Endothelial cell of umbilical vein (primary cell): ENCODE results near the gene RMP24.

Experiments used
- BruUV-seq: library from RNA; stranded (reverse); fragments of 400-500 nt; replicated peaks from 2 replicates; lab custom pipeline; 2021; lab: Mats Ljungman, UMichigan
- CTCF ChIA-PET: fragments of 300-600, 350-600 bp; sonication (Branson Sonifier 250); formaldehyde crosslinking; loops from one replicate; lab custom pipeline; 2021; ENCODE audit warnings: antibody characterized with exemption, inconsistent platforms; lab: Charles Lee
- POLR2A ChIA-PET: fragments of 300-600, 350-600 bp; sonication (Branson Sonifier 250); formaldehyde crosslinking; loops from one replicate; lab custom pipeline; 2021; ENCODE audit warnings: antibody characterized with exemption, inconsistent platforms; lab: Charles Lee
- DNase-seq: peaks from one replicate; pipeline ENCODE4 v3.0.0-alpha.2; 2011; ENCODE audit warnings: low read depth, low spot score
- FAIRE-seq: peaks from 2 replicates; lab custom pipeline; 2011; peaks lifted over from hg19 to GRCh38; lab: Jason Lieb, UNC
- H2AFZ ChIP-seq: 2 replicates; pipeline ENCODE4 v1.6.0; 2012; ENCODE audit warnings: low read depth, low read length, control low read depth, inconsistent platforms
- H3K27ac ChIP-seq: 2 replicates; pipeline ENCODE4 v1.5.1; 2011; ENCODE audit warnings: low read depth, mild to moderate bottlenecking, control low read depth, low read length, moderate library complexity; ENCODE audit not compliant: insufficient read depth
- H3K27me3 ChIP-seq, 2 experiments: 2 replicates each; pipeline versions ENCODE4 v1.6.0 to v1.6.1; 2011; ENCODE audit warnings: low read length in 2 of 2, mixed read lengths in 1 of 2; ENCODE audit not compliant: control insufficient read depth in 2 of 2, insufficient read depth in 2 of 2
- H3K36me3 ChIP-seq, 2 experiments: 2 replicates in 1 of 2; 3 replicates in 1 of 2; pipeline ENCODE4 v1.5.1; 2011; ENCODE audit warnings: low read length in 2 of 2, mild to moderate bottlenecking in 1 of 2, moderate library complexity in 1 of 2; ENCODE audit not compliant: control insufficient read depth in 2 of 2, insufficient read depth in 2 of 2; ENCODE audit errors: extremely low read depth in 1 of 2
- H3K4me1 ChIP-seq: 3 replicates; pipeline ENCODE4 v1.5.1; 2011; ENCODE audit warnings: mild to moderate bottlenecking, low read length; ENCODE audit not compliant: control insufficient read depth, insufficient read depth; ENCODE audit errors: extremely low read depth
- H3K4me2 ChIP-seq: 2 replicates; pipeline ENCODE4 v1.6.1; 2011; ENCODE audit warnings: low read length, control low read depth, mixed read lengths; ENCODE audit not compliant: insufficient read depth
- H3K4me3 ChIP-seq, 3 experiments: fragments of 200-600 bp in 1 of 3; sonication (generic), shearing (Covaris generic) in 1 of 3; replicated peaks in 1 of 3; 2 replicates each; pipeline ENCODE4 v1.5.1; 2011 to 2016; ENCODE audit warnings: control low read depth in 3 of 3, low read length in 3 of 3, mild to moderate bottlenecking in 2 of 3, inconsistent platforms in 1 of 3, low read depth in 1 of 3, moderate library complexity in 1 of 3; ENCODE audit not compliant: insufficient read depth in 1 of 3
- H3K79me2 ChIP-seq: 2 replicates; pipeline ENCODE4 v1.6.0; 2012; ENCODE audit warnings: low read length, inconsistent platforms; ENCODE audit not compliant: control insufficient read depth, insufficient read depth
- H3K9ac ChIP-seq: replicated peaks from 2 replicates; pipeline ENCODE3; 2011; ENCODE audit warnings: low read length, control low read depth; ENCODE audit not compliant: insufficient read depth; ENCODE audit errors: extremely low read depth
- H3K9me1 ChIP-seq: replicated peaks from 3 replicates; pipeline ENCODE4 v1.6.0; 2011; ENCODE audit warnings: mild to moderate bottlenecking, low read length; ENCODE audit not compliant: control insufficient read depth, insufficient read depth; ENCODE audit errors: extremely low read depth
- H3K9me3 ChIP-seq: replicated peaks from 2 replicates; pipeline ENCODE4 v1.5.1; 2012; ENCODE audit warnings: low read length, inconsistent platforms; ENCODE audit not compliant: control insufficient read depth, insufficient read depth
- H4K20me1 ChIP-seq: replicated peaks from 2 replicates; pipeline ENCODE3; 2011; ENCODE audit warnings: mild to moderate bottlenecking, low read length; ENCODE audit not compliant: control insufficient read depth, insufficient read depth; ENCODE audit errors: extremely low read depth
- CTCF ChIP-seq, 2 donors: IDR thresholded peaks; 1 replicate in 1 of 2; 2 replicates in 1 of 2; pipeline ENCODE4 v1.5.1; 2011; ENCODE audit warnings: low read length in 2 of 2, mild to moderate bottlenecking in 2 of 2, moderate library complexity in 2 of 2, control low read depth in 1 of 2, inconsistent platforms in 1 of 2, low read depth in 1 of 2; ENCODE audit not compliant: insufficient read depth in 1 of 2; ENCODE audit errors: extremely low read depth in 1 of 2
- EZH2 ChIP-seq: IDR thresholded peaks from 2 replicates; pipeline ENCODE4 v1.6.1; 2012; ENCODE audit warnings: borderline replicate concordance, low read depth, mild to moderate bottlenecking, moderate library complexity, low read length, inconsistent platforms; ENCODE audit not compliant: severe bottlenecking
- FOS ChIP-seq: IDR thresholded peaks from 2 replicates; pipeline ENCODE4 v1.6.1; 2011; ENCODE audit warnings: mild to moderate bottlenecking, low read length, moderate library complexity, borderline replicate concordance; ENCODE audit not compliant: insufficient read depth
- GATA2 ChIP-seq: IDR thresholded peaks from 2 replicates; pipeline ENCODE4 v1.7.0; 2011; ENCODE audit warnings: low read depth, mild to moderate bottlenecking, moderate library complexity, mixed read lengths, low read length; ENCODE audit not compliant: insufficient read length, insufficient read depth
- JUN ChIP-seq: IDR thresholded peaks from 2 replicates; pipeline ENCODE4 v1.6.1; 2011; ENCODE audit warnings: borderline replicate concordance, low read depth; ENCODE audit not compliant: insufficient read length, insufficient read depth
- MAX ChIP-seq: IDR thresholded peaks from 2 replicates; pipeline ENCODE4 v1.6.1; 2011; ENCODE audit not compliant: insufficient read depth, insufficient read length
- MYC ChIP-seq: IDR thresholded peaks from one replicate; pipeline ENCODE4 v1.6.1; 2011; ENCODE audit warnings: mild to moderate bottlenecking, low read depth, low read length
- POLR2A ChIP-seq: IDR thresholded peaks from 2 replicates; pipeline ENCODE4 v1.6.1; 2012; ENCODE audit warnings: low read depth, mild to moderate bottlenecking, control low read depth, low read length
- POLR2AphosphoS5 ChIP-seq: IDR thresholded peaks from 2 replicates; pipeline ENCODE4 v1.6.1; 2012; ENCODE audit warnings: low read depth, mild to moderate bottlenecking, control low read depth, low read length, moderate library complexity; ENCODE audit not compliant: insufficient read depth
- dilution Hi-C: fragments of 300-500 bp; cut with MboI; formaldehyde crosslinking; loops from one replicate; pipeline ENCODE4 v1.15.0; 2019; ENCODE audit warnings: low sequenced_read_pairs; ENCODE audit not compliant: extremely low pct_ligation_motif_present
- intact Hi-C: fragments of 100-400 bp; cut with micrococcal nuclease; formaldehyde crosslinking; loops from one replicate; pipeline ENCODE4 v1.10.0; 2022

RMP24 gene

GRCh38 chr18:35968278-35968880 is 4.1 kb upstream of the RMP24 start:
- peaks cover 8% of the 10 kb centered on the region for H3K79me2 ChIP-seq
- BruUV-seq: no TSS peak
- H3K4me3 ChIP-seq: no peak overlapping the region
- dilution Hi-C loops: no loop called here
- no peaks in the 10 kb centered on the region for H3K9me3 ChIP-seq
- H3K9me1 ChIP-seq: no peaks in the 10 kb centered on the region
- no peak overlapping the region for H3K27ac ChIP-seq
- CTCF ChIA-PET: interaction anchor here (1.4 to 1.7 kb wide), 2 partner anchors 17 to 582 kb away, joined by 3 to 9 read pairs; no protein-coding TSS in a partner anchor
- POLR2A ChIA-PET: no interaction called here
- TF ChIP-seq GATA2 (no peak), CTCF (IDR thresholded peaks at IDR 0.05; ENCODE audit: extremely low read depth in 1 of 2, insufficient read depth in 1 of 2, low read depth in 1 of 2, low read length in 2 of 2) (no peak), MAX (no peak), POLR2A (no peak), JUN (no peak), MYC (no peak), FOS (no peak), EZH2 (no peak), POLR2AphosphoS5 (no peak)
- intact Hi-C loops: no loop called here
- no peaks in the 10 kb centered on the region for H4K20me1 ChIP-seq
- DNase-seq (no peak), FAIRE-seq (no peak)
- peaks cover 9% of the 10 kb centered on the region for H3K4me1 ChIP-seq
- H3K9ac ChIP-seq: no peak overlapping the region
- no peak overlapping the region for H3K4me2 ChIP-seq
- H2AFZ ChIP-seq: no peak overlapping the region
- peaks cover 4 to 7% of the 10 kb centered on the region in 2 experiments for H3K27me3 ChIP-seq
- H3K36me3 ChIP-seq: no peaks in the 10 kb centered on the region
